WTC11 (cell line): ENCODE measurements around the gene SALL1. TPM values are rescaled to one million over a fixed set of nuclear protein-coding genes. Genes with fewer than 3 reads are reported as not detected.

Experiments used
- ATAC-seq: fragments of 200-7000 bp; cut with Tn5 transposase; 2 replicates; pipeline ENCODE4 v1.10.0; 2021; ENCODE audit warnings: mild to moderate bottlenecking, moderate library complexity
- CTCF ChIA-PET: fragments of 300-600 bp; sonication (Branson Sonifier 250); formaldehyde crosslinking; loops from one replicate; lab custom pipeline; 2021; ENCODE audit warnings: antibody characterized with exemption; lab: Charles Lee
- POLR2A ChIA-PET: fragments of 350-600 bp; sonication (Branson Sonifier 250); formaldehyde crosslinking; loops from one replicate; lab custom pipeline; 2021; ENCODE audit warnings: antibody characterized with exemption; lab: Charles Lee
- DNase-seq: peaks from one replicate; pipeline ENCODE4 v3.0.0; 2021; ENCODE audit warnings: low spot score
- H3K27ac Mint-ChIP-seq: 2 replicates; pipeline ENCODE4 v1.8.0; 2021; ENCODE audit warnings: mixed read lengths
- H3K27me3 Mint-ChIP-seq: 2 replicates; pipeline ENCODE4 v1.8.0; 2021; ENCODE audit warnings: low read depth, mild to moderate bottlenecking, moderate library complexity, mixed read lengths
- H3K36me3 Mint-ChIP-seq: 2 replicates; pipeline ENCODE4 v1.8.0; 2021; ENCODE audit warnings: mixed read lengths
- H3K4me1 Mint-ChIP-seq: 2 replicates; pipeline ENCODE4 v1.8.0; 2022; ENCODE audit warnings: mixed read lengths
- H3K4me3 Mint-ChIP-seq: 2 replicates; pipeline ENCODE4 v1.8.0; 2021; ENCODE audit warnings: mild to moderate bottlenecking, moderate library complexity, mixed read lengths
- H3K9me3 Mint-ChIP-seq: 2 replicates; pipeline ENCODE4 v1.8.0; 2021; ENCODE audit warnings: mixed read lengths
- ARID4B ChIP-seq: sonication (generic); formaldehyde crosslinking; IDR thresholded peaks from 2 replicates; pipeline ENCODE4 v1.8.0; 2023; ENCODE audit warnings: missing genetic modification reagents, mild to moderate bottlenecking, borderline replicate concordance
- ATF2 ChIP-seq: sonication (generic); formaldehyde crosslinking; IDR thresholded peaks from 2 replicates; pipeline ENCODE4 v1.8.1; 2022; ENCODE audit warnings: low read depth, missing genetic modification reagents, borderline replicate concordance
- ATF6 ChIP-seq: sonication (generic); formaldehyde crosslinking; IDR thresholded peaks from 2 replicates; pipeline ENCODE4 v1.8.1; 2023; ENCODE audit warnings: mild to moderate bottlenecking, missing genetic modification reagents
- CREB1 ChIP-seq: sonication (generic); formaldehyde crosslinking; IDR thresholded peaks from 2 replicates; pipeline ENCODE4 v1.8.0; 2023; ENCODE audit warnings: mild to moderate bottlenecking, missing genetic modification reagents
- FOXJ3 ChIP-seq: sonication (generic); formaldehyde crosslinking; IDR thresholded peaks from 2 replicates; pipeline ENCODE4 v1.9.0; 2021; ENCODE audit warnings: missing genetic modification reagents, mild to moderate bottlenecking, borderline replicate concordance
- HMGXB4 ChIP-seq: sonication (generic); formaldehyde crosslinking; IDR thresholded peaks from 2 replicates; pipeline ENCODE4 v1.8.1; 2023; ENCODE audit warnings: mild to moderate bottlenecking, moderate library complexity, missing genetic modification reagents
- IRF1 ChIP-seq: sonication (generic); formaldehyde crosslinking; IDR thresholded peaks from 2 replicates; pipeline ENCODE4 v1.8.0; 2023; ENCODE audit warnings: missing genetic modification reagents
- KAT7 ChIP-seq: sonication (generic); formaldehyde crosslinking; IDR thresholded peaks from 2 replicates; pipeline ENCODE4 v1.8.1; 2023; ENCODE audit warnings: missing genetic modification reagents, mild to moderate bottlenecking, borderline replicate concordance
- MLX ChIP-seq: sonication (generic); formaldehyde crosslinking; IDR thresholded peaks from 2 replicates; pipeline ENCODE4 v1.8.1; 2023; ENCODE audit warnings: mild to moderate bottlenecking, missing genetic modification reagents, moderate library complexity
- MYBL2 ChIP-seq: sonication (generic); formaldehyde crosslinking; IDR thresholded peaks from 2 replicates; pipeline ENCODE4 v1.8.1; 2023; ENCODE audit warnings: mild to moderate bottlenecking, moderate library complexity, missing genetic modification reagents
- NR3C1 ChIP-seq: sonication (generic); formaldehyde crosslinking; conservative IDR thresholded peaks from 2 replicates; pipeline ENCODE4 v1.8.1; 2023; ENCODE audit warnings: low read depth, mild to moderate bottlenecking, missing genetic modification reagents
- PRRX2 ChIP-seq: fragments of 250-450 bp; sonication (Bioruptor Pico); IDR thresholded peaks from 2 replicates; pipeline ENCODE4 v1.8.0; 2021; ENCODE audit warnings: mild to moderate bottlenecking
- SMAD3 ChIP-seq: sonication (generic); formaldehyde crosslinking; IDR thresholded peaks from 2 replicates; pipeline ENCODE4 v1.8.0; 2022; ENCODE audit warnings: missing genetic modification reagents, mild to moderate bottlenecking, borderline replicate concordance
- SMAD4 ChIP-seq: sonication (generic); formaldehyde crosslinking; IDR thresholded peaks from 2 replicates; pipeline ENCODE4 v1.8.0; 2022; ENCODE audit warnings: mild to moderate bottlenecking, missing genetic modification reagents
- ZNF121 ChIP-seq: sonication (generic); formaldehyde crosslinking; IDR thresholded peaks from 2 replicates; pipeline ENCODE4 v1.8.0; 2023; ENCODE audit warnings: missing genetic modification reagents
- ZNF219 ChIP-seq: sonication (generic); formaldehyde crosslinking; IDR thresholded peaks from 2 replicates; pipeline ENCODE4 v1.8.0; 2023; ENCODE audit warnings: missing genetic modification reagents, mild to moderate bottlenecking, borderline replicate concordance
- ZNF396 ChIP-seq: fragments of 250-450 bp; sonication (Bioruptor Pico); IDR thresholded peaks from 2 replicates; pipeline ENCODE4 v1.8.0; 2021; ENCODE audit warnings: mild to moderate bottlenecking, moderate library complexity, borderline replicate concordance
- ZNF416 ChIP-seq: fragments of 250-450 bp; sonication (Bioruptor Pico); IDR thresholded peaks from 2 replicates; pipeline ENCODE4 v1.9.0; 2021; ENCODE audit warnings: mild to moderate bottlenecking, inconsistent platforms
- total RNA-seq: library from RNA; stranded (reverse); gene quantifications from 3 replicates; pipeline ENCODE4 v1.2.3, GENCODE V29; 2021
- TF ChIP-seq, protein P1 (sequence below): fragments of 250-450 bp; sonication (Bioruptor Pico); IDR thresholded peaks from 2 replicates; pipeline ENCODE4 v1.9.0; 2021; ENCODE audit warnings: moderate library complexity, mild to moderate bottlenecking, inconsistent platforms, borderline replicate concordance
- TF ChIP-seq, protein P2 (sequence below): sonication (generic); formaldehyde crosslinking; conservative IDR thresholded peaks from 2 replicates; pipeline ENCODE4 v1.8.1; 2022; ENCODE audit warnings: mild to moderate bottlenecking, missing genetic modification reagents

The SALL1 gene
- total RNA-seq, 1 experiment from 2014 or later: 63.9 TPM

DNA sequence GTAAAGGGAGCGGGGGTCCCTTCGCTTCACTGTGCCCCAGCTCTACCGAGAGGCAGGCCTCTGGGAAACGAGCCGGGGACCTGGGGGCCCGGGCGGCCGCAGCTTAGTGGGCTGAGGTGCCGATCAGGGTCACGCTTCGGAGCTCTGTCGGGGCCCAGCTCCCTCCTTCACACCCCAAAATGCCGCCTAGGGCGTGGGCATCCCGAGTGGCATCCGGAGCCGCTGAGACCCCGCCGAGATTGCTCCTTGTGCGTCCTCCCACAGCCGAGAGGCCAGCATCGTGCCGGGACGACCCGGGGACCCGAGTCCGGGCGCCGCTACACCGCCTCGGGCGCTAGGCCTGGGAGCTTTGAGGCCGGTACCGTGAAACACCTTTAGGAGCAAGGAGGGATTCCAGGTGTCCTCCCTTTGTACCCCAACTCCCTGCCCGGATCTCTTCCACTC, 1.3 kb downstream of the SALL1 start (continued):
- TF ChIP-seq ATF6: no peak

DNA sequence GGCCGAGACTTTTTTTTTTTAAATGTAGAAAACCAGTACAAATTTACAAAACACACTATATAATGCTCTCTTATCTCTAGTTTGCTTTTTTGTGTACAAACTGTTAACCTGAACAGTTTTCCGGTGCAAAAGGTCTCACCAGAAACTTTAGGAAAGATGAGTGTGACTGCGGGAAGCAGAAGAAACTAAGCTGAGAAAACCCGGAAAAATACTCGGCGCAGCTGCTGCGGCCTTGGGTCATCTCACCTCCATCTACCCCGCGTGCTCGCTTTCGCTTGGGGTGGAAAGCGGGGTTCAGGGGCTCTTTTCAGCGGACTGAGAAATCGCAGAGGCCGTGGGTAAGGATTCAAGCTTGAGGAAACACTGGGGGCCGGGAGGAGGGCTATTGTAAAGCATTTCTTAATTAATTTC, 1.8 kb downstream of the SALL1 start:
- H3K27ac Mint-ChIP-seq: 0 out of 2 replicates have a peak overlapping the region, but pooled peaks have one; percentile 25
- no peak for ATAC-seq
- no peak for DNase-seq
- POLR2A ChIA-PET: interaction anchor here (1.0 to 1.4 kb wide), 2 partner anchors 32 to 79 kb away, joined by 3 to 6 read pairs; no protein-coding TSS in a partner anchor
- H3K9me3 Mint-ChIP-seq: no peaks in the 10 kb centered on the region
- H3K36me3 Mint-ChIP-seq: peaks cover 2% of the 10 kb centered on the region
- CTCF ChIA-PET: interaction anchor here (1.0 kb wide), 1 partner anchor 343 kb away, joined by 4 read pairs; no protein-coding TSS in a partner anchor
- TF ChIP-seq NR3C1 (CRISPR knock-in tag) (no peak), ZNF396 (no peak), MLX (CRISPR knock-in tag) (no peak), KAT7 (no peak), HMGXB4 (no peak), IRF1 (CRISPR knock-in tag) (no peak), SMAD4 (CRISPR knock-in tag) (no peak), ATF2 (CRISPR knock-in tag) (no peak), PRRX2 (no peak), FOXJ3 (CRISPR knock-in tag) (no peak), MYBL2 (CRISPR knock-in tag) (no peak), ARID4B (CRISPR knock-in tag) (no peak), ZNF219 (CRISPR knock-in tag) (no peak), ZNF416 (CRISPR knock-in tag) (no peak), CREB1 (CRISPR knock-in tag) (no peak), SMAD3 (CRISPR knock-in tag) (no peak), ZNF121 (CRISPR knock-in tag) (no peak)
- TF ChIP-seq, protein P1, sequence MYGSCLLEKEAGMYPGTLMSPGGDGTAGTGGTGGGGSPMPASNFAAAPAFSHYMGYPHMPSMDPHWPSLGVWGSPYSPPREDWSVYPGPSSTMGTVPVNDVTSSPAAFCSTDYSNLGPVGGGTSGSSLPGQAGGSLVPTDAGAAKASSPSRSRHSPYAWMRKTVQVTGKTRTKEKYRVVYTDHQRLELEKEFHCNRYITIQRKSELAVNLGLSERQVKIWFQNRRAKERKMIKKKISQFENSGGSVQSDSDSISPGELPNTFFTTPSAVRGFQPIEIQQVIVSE (CRISPR knock-in tag): no peak
- TF ChIP-seq, protein P2, sequence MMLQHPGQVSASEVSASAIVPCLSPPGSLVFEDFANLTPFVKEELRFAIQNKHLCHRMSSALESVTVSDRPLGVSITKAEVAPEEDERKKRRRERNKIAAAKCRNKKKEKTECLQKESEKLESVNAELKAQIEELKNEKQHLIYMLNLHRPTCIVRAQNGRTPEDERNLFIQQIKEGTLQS: no peak
- H3K4me1 Mint-ChIP-seq: peaks cover 60% of the 10 kb centered on the region
- peak overlapping the region; percentile 90 for H3K4me3 Mint-ChIP-seq
- H3K27me3 Mint-ChIP-seq: peaks cover 10% of the 10 kb centered on the region
